GM19239 (cell line): ENCODE measurements around the gene MEI1.
A peak's percentile ranks its signal among the peaks of the same experiment; 100 is the strongest.
"Not testable (repeated sequence)": the region's sequence is repeated elsewhere in the genome, so short reads cannot be mapped to it uniquely, and the experiment has no call there.

Experiments
- DNase-seq: peaks from one replicate; pipeline ENCODE4 v3.0.0; 2011; ENCODE audit warnings: low spot score; ENCODE audit not compliant: insufficient read length
- FAIRE-seq: peaks from 2 replicates; lab custom pipeline; 2011; peaks lifted over from hg19 to GRCh38; lab: Jason Lieb, UNC

Gene MEI1

DNA sequence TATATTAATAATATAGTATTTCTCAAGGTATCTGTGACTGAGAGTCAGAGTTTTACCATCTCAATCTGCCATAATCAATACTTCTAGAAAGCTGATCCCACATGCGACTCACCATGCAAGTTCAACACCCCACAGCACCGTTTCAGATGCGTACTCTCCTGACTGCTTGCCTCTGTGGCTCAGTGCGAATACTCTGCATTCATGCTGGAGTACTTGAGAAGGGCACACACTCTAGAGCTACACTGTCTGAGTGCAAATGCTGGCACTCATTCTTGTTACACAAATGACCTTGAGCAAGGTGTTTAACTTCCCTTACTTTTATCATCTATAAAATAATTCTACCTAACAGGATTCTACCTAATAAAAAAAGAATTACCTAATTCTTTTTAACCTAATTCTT is 23.2 kb upstream of the MEI1 start:
- DNase-seq (no peak), FAIRE-seq (no peak)

DNA sequence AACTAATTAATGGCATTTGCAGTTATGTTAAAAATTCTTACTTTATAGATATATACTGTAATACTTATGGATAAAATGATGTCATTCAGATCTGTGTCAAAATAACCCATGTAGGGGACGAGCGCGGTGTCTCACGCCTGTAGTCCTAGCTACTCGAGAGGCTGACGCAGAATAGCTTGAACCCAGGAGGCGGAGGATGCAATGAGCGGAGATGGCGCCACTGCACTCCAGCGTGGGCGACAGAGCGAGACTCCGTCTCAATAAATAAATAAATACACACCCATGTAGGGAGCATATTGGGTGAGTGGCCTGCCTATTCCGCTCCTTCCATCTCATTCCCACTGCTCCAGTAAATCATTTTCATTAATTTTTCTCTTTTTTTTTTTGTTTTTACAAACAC is 17.7 kb upstream of the MEI1 start:
- no peak for FAIRE-seq
- DNase-seq: no peak

DNA sequence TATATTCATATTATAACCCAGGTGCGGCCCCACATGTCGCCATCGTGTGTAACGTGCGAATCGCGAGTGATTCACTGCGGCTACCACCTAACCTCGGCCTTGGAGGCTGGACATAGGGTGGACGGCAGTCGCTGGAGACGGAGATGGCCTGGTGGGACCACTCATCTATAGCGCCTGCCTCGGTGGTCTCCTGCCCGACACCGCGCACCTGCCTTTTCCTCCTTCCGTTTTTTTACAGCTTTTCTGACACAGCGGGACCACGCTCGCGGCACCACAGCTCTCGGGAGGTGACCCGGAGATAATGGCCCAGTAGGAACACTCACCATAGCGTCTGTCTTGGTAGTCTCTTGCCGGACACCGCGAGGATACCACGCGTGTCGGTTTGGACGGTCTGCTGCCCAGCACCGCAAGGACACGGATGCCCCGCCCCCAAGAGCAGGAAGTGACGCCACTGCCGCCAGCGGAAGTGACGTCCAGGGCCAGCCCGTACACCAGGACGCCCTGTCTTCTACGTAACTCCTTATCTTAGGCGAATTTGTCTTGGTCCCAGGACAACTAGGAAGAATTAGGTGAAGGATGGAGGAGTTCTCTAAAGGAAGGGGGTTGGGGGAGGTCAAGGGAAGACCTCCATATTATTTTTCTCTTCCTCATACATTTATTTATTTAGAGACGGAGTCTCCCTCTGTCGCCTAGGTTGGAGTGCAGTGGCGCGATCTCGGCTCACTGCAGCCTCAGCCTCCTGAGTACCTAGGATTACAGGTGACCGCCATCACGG is 17.1 kb upstream of the MEI1 start:
- FAIRE-seq: peak; percentile 94
- DNase-seq: peak; percentile 73

DNA sequence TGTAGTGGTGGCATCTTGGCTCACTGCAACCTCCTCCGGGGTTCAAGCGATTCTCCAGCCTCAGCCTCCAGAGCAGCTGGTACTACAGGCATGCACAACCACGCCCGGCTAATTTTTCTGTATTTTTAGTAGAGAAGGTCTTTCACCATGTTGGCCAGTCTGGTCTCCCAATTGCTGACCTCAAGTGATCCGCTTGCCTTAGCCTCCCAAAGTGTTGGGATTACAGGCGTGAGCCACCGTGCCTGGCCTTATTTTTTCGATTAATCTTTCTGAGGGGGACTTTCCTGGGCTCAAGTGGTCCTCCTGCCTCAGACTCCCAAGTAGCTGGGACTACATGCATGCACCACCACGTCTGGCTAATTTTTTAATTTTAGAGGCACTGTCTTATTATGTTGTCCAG is 16.3 kb upstream of the MEI1 start:
- FAIRE-seq (no peak), DNase-seq (no peak)

DNA sequence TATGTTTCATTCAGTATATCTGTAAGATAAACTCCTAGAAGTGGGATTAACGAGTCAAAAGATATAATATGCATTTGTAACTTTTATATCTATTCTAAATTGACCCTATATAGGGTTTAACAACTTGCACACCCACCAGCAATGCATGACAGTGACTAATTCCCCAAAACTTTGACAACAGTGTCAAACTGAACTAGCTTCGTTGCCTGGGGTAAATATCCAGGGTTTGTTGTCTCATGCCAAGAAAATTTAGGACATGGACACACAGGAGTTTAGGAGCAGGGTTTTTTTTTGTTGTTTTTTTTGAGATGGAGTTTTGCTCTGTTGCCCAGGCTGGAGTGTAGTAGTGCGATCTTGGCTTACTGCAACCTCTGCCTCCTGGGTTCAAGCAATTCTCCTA is 15.7 kb upstream of the MEI1 start:
- DNase-seq (no peak), FAIRE-seq (no peak)

DNA sequence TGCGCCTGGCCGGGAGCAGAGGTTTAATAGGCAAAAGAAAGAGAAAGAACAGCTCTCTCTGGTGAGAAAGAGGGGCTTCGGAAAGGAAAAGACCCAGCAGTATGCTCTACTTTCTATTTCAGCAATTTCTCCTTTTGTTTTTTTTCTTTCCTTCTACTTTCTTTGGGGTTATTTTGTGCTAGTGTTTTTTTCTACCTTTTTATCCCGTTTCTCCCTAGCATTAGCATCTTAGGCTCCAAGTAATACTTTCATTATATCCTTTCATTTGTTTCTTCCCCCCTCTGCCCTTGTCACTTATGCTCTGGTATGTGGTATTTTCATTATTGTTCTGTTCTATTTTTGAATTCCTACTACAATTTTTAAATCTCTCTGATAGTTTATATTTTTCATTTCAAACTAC is 15.1 kb upstream of the MEI1 start:
- FAIRE-seq: no peak
- no peak for DNase-seq

DNA sequence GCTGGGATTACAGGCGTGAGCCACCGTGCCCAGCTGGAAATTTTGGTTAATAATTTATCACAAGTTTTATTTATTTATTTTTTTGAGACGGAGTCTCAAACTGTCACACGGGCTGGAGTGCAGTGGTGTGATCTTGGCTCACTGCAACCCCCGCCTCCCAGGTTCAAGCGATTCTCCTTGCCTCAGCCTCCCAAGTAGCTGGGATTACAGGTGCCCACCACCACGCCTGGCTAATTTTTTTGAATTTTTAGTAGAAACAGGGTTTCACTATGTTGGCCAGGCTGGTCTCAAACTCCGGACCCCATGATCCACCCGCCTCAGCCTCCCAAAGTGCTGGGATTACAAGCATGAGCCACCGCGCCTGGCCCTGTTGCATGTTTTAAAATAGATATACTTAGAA is 12.4 kb upstream of the MEI1 start:
- not testable (repeated sequence) for FAIRE-seq, DNase-seq

DNA sequence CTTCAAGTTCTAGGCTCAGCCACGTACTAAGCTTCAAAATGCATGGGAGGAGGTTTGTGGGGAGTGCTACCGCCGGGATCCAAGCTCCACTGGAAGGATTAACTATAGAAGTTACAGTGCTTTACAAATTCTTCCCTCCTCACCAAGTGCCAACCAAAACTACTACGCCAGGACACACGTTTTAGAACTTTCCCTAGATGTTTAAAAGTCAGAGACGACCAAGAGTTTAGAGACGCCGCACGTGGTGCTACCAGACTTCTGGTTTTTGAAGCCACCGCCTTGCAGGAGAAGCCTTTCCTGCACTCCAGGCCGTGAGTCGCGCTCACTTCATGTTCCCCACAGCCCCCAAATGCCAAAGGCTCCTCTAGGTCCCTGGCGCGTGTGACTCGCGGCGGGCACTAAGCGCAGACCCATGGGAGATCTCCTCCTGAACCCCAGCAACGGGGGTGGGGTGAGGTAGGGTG is 11.4 kb upstream of the MEI1 start:
- FAIRE-seq (no peak), DNase-seq (no peak)

DNA sequence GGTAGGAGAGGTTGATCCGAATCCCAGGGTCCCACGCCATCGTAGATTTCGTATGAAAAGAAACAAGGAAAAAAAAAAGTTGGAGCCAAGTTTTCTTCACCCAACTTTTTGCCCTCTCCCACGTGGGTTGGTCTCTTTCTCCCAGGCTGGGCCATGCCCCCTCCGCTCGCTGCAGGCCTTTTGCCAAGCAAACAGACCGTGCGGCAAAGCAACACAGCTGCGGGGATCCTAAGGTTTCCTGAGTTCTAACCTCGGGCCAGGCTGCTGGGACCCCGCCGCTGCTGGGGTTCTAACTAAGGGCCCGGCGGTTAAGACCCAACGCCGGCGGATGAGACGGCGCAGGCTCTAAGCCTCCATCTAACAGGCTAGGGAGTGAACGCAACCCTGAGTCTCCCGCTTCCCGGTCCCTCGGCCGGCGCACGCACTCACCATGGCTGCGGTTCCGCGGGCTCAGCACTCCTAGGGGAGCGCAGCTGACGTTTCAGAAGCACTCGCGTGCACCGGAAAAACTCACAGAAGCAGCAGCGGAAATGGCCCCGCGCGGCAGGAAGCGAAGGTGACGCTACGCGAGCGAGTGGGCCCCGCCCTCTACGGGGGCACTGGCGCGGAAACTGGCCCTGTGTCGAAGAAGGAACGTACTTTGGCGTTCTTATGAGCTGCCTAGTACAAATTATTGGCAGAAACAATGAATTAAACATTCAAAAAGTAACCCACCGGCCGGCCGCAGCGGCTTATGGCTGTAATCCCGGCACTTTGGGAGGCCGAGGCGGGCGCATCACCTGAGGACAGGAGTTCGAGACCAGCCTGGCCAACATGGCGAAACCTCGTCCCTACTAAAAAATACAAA is 10.7 kb upstream of the MEI1 start, which contains the start of gene SNU13:
SNU13 (minus strand) TSS at position 503 of the 847 bp plus-strand sequence; CDS start at position 432, 71 bp downstream.
- DNase-seq (peak; percentile 87), FAIRE-seq (peak; percentile 98)

DNA sequence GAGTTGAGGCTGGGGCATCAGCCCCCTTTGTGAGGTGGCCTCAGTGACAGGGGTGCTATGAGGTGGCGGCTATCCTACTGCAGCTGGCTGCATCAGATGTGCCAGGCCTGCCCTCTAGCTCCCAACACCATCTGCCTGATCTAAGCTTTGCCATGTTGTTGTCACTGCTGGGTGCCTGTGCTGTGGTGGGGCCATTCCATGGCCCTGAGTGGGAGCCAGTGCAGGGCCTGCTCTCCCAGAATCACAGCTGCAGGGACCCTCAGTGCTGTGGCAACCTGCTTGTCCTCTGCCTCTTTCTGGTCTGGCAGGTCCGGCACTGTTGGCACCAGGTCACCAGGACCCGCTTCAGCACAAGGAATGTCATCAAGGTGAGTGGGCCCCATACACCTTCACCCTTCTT is 8.8 kb upstream of the MEI1 start:
- DNase-seq (no peak), FAIRE-seq (no peak)

DNA sequence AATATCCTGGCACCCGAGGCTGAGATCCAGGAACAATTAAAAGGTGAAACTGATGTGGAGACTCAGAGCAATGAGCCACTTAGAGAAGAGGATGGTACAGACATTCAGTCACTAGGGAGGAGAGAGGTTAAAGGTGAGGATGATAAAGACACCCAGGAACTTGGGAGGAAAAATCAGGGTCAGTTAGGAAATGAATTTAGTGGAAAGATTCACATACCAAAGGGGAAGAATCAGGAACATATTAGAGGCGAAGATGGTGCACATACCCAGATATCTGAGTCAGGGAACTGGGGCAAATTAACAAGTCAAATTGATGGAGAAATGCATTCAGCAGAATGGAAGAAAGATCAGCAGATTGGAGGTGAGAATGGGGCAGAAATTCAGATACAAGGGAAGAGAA is 4.1 kb upstream of the MEI1 start:
- no peak for DNase-seq
- no peak for FAIRE-seq

DNA sequence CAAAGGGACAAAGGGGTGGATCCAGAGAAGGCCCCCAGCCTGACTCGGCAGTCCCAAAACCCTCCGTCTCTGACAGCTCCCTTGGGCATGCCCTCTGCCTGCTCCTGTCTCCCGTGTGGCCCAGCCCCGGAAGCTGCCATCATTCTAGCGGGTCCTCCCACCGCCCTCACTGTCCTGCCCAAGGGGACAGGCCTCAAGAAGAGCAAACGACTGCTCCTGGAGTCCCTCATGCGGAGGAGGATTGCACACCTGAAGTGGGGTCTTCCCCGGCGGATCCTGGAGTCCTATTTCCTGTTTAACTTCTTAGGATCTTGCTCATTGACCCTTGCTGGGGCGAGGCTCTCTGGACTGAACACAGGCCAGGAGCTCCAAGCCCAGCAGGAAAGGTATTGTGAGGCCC is 2.6 kb upstream of the MEI1 start:
- FAIRE-seq (no peak), DNase-seq (no peak)

DNA sequence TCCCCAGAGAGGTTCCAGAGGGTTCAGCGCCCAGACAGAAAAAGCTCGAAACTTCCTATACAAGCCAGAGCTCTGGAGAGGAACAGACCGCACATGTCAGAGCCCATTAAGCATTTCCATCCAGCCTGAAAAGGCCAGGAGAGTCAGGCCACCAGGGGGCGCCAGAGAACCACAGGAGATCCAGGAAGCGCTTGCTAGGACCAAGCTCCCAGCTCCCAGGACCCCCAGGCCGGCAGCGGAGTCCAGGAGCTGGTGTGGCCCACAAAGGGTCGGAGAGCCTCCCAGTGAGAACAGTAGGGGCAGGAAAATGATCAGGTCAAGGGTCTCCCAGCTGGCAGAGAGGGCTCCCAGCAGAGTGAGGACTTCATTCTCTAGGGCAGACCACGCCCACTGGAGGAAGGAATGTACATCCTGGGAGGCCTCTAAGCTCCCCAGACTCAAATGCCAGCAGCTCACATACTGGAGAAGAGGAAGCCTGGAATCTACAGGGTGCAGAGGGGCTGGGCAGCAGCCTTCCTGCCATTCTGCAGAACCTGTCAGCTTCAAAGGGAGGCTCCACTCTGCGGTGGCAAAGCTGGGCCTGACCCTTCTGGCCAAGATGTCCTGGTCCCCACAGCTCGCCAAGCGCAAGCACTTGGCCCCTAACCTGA is 2.1 kb upstream of the MEI1 start:
- DNase-seq (peak; percentile 85), FAIRE-seq (peak; percentile 91)

DNA sequence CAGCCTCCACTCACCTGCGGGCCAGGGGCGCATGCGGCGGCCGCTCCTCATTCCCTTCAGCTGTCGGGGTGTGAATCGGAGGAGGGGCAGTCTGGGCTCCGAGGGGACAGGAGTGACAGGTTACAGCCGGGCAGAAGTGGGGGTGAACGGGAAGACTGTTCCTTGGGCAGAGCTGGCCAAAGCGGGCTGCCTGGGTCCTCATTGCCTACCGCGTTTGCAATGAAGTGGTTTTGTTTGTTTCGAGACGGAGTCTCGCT is 733 bp downstream of the MEI1 start:
- FAIRE-seq (no peak), DNase-seq (no peak)

DNA sequence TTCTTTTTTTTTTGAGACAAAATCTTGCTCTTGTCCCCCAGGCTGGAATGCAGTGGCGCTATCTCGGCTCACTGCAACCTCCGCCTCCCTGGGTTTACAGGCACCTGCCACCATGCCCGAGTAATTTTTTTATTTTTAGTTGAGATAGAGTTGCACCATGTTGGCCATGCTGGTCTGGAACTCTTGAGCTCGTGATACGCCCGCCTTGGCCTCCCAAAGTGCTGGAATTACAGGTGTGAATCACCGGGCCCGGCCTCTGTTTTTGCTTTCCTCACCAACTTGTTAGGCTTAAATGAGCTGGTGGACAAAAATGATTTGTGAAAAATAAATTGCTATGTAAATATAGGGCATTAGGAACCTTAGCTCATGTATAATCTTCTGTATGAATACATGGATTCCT is 3.5 kb downstream of the MEI1 start:
- DNase-seq (no peak), FAIRE-seq (no peak)

DNA sequence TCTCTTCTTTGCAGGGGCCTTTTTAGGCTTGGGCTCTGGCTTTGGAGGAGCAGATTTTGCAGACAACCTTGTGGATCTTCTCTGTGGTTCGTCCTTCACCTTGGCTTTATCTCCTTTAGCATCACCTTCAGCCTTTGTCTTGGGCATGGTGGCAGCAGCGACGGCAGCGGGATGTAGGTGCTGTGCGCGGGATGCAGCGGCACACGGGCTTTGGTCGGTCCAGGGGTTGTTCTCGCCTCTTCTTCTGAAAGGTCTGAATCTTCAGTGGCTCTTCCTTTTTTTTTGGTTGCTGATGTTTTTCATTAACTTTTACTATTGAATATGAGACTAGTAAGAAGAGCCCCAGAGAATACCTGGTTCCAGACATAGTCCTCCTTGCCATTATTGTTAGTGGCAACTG is 10.0 kb downstream of the MEI1 start:
- DNase-seq (no peak), FAIRE-seq (no peak)

DNA sequence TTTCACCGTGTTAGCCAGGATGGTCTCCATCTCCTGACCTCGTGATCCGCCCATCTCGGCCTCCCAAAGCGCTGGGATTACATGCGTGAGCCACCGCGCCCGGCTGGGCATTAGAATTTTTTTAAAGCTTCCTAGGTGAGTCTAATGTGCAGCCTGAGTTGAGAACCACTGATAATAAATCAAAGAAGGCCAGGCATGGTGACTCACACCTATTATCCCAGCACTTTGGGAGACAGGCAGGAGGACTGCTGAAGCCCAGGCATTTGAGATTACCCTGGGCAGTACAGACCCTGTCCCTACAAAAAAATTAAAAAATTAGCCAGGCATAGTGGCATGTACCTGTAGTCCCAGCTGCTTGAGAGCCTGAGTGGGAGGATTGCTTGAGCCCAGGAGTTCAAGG is 13.7 kb downstream of the MEI1 start:
- FAIRE-seq (no peak), DNase-seq (no peak)

DNA sequence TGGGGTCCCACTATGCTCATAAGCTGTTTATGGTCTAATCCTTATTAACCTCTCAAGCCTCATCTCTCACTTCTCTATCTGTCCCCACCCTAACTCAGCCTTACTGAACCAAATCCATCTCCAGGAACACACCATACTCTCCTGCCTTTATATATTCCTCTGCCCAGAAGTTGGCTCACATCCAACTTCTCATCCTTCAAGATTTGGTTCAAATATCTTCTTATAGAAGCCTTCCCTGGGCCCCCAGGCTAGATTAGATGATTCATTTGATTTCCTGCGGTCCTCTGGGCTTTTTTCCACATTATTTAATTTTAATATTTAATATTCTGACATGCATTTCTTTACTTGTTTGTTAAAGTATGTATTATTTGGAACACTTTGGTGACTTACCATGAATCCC is 23.2 kb downstream of the MEI1 start:
- DNase-seq (no peak), FAIRE-seq (no peak)

DNA sequence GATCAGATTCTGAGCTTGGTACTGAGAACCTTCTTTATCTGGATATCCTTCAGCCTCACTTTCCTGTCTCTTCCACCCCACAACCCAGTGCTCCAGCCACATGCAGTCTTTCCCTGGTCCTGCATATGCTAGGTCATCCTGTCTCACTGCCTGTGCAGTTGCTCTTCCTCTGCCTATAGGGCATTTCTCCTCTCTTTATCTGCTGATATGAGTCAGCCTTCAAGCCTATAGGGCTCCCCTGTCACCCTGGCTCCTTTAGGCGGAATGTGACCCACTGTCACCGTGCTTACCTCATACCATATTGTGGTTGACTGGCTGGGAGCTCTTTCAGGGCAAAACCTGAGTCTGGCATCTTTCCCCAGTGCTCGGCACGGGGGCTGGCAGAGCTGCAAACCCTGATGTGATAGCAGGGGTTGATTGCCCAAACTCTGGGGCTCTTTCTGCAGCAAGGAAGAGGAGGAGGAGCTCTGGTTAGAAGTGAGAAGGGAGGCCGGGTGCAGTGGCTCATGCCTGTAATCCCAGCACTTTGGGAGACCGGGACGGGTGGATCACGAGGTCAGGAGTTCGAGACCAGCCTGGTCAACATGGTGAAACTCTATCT is 26.3 kb downstream of the MEI1 start:
- DNase-seq: no peak
- FAIRE-seq: no peak

DNA sequence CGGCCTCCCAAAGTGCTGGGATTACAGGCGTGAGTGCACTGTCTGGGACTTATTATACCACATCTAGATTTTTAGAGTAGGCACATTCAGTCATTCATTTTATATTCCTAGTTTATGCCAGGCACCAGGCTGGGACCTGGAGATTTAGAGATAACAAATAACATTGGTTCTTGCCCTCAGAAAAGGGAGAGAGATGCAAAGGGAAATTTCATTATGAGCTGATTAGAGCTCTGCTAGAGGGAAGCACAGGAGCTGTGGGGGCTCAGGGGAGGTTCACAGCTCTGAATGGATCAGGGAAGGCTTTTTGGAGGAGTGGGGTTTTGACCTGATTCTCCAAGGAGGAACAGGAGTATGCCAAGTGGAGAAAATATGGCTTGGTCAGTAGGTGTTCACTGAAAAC is 32.3 kb downstream of the MEI1 start:
- FAIRE-seq (no peak), DNase-seq (no peak)
